ENCODE measurements around the gene MVK.
A peak's percentile ranks its signal among the peaks of the same experiment; 100 is the strongest.

MVK gene

DNA sequence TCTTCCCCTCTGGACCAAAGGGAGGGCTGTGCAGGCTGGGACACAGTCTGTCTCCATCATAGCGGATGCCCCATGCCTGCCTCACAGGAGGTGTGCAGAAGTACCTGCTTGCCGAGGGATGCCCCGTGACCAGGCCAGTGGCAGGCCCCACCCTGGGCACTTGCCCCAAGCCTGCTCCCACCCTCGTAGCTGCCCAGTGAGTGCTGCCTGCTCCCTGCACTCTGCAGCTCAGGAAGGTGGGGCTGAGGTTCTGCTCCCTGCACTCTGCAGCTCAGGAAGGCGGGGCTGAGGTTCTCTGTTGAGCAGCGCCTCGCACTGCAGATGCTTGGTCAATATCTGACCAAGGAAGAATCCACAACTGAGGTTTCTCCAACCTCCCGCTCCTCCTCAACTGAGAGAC is 7.2 kb upstream of the MVK start:
- DNase-seq (ENCODE audit: low spot score) = no peak

- DNase-seq (ENCODE audit: low spot score) = no peak
Measured at GRCh38 chr12:109567296-109567695, 6.3 kb upstream of the MVK start.

DNA sequence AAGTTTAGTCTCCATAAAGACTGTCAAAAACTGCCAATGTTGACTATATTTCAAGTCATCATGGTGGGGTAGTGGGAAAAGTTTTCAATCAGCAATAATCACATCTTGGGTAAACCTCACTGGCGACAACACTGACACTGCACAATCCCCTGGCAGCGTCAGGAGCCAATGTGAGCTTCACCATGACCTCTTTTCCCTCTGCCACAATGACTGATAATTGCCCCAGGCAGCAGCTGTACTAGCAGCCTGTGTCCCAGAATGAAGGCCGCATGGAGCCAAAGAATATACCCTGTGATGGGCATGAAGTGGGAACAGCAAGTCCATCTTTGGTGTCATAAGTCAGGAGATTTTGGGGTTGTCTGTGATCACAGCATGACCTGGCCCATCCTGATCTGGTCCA is 5.6 kb upstream of the MVK start:
- DNase-seq (ENCODE audit: low spot score) = no peak

DNA sequence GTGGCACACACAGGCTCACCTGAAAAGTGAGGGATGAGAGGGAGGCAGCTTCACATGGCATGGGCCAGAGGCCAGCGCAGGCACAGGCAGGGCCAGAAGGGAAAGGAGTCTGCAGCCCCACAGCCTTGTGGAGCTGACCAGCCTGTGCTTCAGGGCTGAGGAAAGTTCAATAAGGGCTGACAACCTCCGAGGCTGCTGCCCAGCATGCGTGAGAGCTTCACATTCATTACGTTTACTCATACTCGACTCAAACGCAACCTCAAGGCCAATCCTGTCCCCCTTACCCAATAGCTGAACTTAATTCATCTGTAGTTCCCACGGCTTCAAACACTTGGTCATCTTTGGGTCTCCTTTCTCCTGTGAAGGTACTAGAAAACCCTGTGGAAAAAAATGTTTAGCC is 5.1 kb upstream of the MVK start:
- DNase-seq (ENCODE audit: low spot score) = no peak

GRCh38 chr12:109571773-109572505 is 1.7 kb upstream of the MVK start:
- DNase-seq (ENCODE audit: low spot score) = no peak

DNA sequence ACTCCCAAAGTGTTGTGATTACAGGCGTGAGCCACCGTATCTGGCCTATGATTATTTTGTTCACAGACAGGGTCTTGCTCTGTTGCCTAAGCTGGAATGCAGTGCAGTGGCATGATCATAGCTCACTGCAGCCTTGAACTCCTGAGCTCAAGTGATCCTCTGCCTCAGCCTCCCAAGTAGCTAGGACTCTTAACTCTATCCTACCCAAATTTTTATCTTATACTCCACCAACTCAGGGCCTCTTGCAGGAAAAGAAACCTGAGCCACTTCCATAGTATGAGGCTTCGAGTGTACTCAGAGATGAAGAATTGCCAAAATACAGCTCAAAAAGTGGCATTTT is 1.1 kb upstream of the MVK start:
- DNase-seq (ENCODE audit: low spot score) = no peak

GRCh38 chr12:109573914-109574244 is 285 bp downstream of the MVK start:
- DNase-seq (ENCODE audit: low spot score) = no peak

GRCh38 chr12:109575683-109576082 is 2.1 kb downstream of the MVK start:
- no peak for DNase-seq (ENCODE audit: low spot score)

- DNase-seq (ENCODE audit: low spot score) = no peak
Measured at GRCh38 chr12:109577311-109577710, 3.7 kb downstream of the MVK start.

- no peak for DNase-seq (ENCODE audit: low spot score)
Measured at GRCh38 chr12:109578330-109578927, 4.8 kb downstream of the MVK start.

DNA sequence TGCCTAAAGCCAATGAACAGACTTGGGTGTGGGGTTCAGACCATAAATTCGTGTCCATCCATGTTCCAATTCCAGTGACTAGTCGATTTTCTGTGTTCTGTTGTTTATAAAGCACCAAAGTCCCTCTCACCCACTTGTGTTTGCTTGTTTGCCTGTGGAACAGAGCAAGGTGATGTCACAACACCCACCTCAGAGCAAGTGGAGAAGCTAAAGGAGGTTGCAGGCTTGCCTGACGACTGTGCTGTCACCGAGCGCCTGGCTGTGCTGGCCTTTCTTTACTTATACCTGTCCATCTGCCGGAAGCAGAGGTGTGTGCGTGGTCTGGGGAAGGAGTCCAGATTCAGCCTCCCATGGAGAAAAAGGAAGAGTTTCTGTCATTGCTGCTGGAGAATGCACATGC is 6.0 kb downstream of the MVK start:
- DNase-seq (ENCODE audit: low spot score) = no peak

GRCh38 chr12:109580272-109580671 is 6.7 kb downstream of the MVK start:
- DNase-seq (ENCODE audit: low spot score) = no peak

GRCh38 chr12:109580684-109581333 is 7.2 kb downstream of the MVK start:
- no peak for DNase-seq (ENCODE audit: low spot score)

DNA sequence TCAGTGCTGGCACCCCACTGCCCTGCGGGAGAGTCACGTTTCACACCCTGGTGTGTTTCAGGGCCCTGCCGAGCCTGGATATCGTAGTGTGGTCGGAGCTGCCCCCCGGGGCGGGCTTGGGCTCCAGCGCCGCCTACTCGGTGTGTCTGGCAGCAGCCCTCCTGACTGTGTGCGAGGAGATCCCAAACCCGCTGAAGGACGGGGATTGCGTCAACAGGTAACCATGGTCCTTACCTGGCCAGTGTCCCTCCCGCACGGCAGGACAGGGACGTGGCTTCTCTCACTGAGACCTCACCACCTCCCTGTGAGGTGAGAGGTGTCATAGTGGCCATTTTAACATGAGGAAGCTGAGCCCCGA is 7.7 kb downstream of the MVK start:
- DNase-seq (ENCODE audit: low spot score) = no peak

DNA sequence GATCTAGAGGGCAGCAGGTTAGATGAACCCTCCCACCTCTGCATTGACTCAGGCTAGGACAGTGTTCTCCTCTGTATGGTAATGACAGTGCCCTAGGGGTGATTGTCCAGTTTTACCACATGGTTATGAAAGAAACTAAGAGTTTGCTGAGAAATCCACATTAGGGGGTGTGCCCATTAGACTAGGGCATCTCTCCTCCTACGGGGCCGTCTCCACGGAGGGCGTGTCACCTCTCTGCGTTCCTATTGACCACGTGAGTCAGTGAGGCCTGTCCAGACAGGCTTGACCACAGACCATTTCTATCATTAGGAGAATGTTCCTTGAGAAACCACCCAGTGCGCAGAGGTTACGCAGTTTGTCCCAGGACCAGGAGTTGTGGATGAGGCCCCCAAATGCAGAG is 8.3 kb downstream of the MVK start:
- DNase-seq (ENCODE audit: low spot score) = no peak

DNA sequence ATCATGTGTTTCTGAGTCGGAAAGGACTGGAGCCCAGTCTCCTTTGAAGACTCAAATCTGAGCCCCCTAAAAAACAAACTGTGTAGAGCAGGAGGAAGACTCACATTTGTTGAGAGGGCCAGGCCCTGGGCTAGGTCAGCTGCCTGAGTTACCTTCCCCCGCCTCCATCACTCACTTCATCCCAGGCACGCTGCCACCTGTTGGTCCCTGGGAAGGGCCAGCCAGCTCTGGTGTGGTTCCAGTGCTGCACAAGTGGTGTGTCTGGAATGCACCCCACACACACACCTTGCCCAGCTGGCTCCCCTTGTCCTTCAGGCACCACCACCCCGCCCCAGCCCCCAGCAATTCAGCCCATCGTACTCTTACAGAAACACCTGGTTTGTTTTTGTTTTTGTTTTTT is 9.0 kb downstream of the MVK start:
- DNase-seq (ENCODE audit: low spot score) = peak; percentile 56

DNA sequence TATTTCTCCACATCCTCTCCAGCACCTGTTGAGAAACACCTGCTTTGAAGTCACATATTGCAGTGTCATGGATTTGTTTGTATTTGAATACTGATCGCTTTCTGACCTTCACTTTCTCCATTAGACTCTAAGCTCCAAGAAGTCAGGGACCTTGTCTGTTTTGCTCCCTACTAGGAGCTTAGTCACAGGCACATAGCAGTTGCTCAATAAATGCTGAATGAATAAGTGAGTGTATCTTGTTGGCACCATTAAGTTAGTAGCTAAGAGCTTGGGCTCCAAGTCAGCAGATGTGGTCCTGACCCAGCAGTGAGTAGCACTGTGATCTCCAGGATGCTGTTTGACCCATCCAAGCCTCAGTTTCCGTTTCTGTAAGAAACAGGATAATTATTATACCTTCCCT is 10.1 kb downstream of the MVK start:
- no peak for DNase-seq (ENCODE audit: low spot score)

GRCh38 chr12:109586385-109587296 is 13.0 kb downstream of the MVK start:
- DNase-seq (ENCODE audit: low spot score) = no peak

- no peak for DNase-seq (ENCODE audit: low spot score)
Measured at GRCh38 chr12:109587921-109588320, 14.3 kb downstream of the MVK start.

DNA sequence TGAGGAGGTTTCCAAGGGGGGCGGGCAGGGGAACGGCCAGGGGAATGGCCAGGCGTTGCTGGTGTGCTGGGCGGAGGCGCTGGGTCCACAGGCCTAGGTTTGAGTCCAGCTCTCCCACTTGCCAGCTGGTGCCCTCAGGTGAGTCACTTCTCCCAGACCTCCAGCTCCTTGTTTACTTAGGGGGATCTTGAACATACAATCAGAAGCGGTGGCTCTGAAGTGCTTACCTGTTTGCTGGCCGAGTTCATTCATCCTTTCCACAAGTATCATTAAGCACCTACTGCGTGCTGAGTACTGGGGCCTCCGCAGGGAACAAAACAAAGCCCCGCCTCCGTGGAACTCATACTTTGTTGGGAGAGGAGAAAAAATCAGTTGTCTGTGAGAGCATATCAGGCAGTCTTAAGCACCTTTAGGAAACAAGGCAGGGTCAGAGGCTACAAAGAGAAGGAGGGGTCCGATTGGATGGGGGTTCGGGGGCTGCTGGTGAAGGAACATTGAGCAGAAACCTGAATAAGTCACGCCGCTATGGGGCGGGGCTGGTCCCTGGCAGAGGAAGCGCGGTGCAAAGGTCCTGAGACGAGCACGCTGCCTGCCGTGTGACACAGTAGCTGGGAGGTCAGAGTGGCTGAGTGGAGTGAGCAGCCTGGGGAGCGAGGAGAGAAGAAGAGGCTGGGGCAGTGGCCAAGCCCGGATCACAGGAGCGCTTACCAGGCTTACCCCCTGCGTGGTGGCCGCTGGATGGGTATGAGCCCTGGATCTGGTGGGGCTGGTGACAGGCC is 15.1 kb downstream of the MVK start:
- DNase-seq (ENCODE audit: low spot score) = no peak

DNA sequence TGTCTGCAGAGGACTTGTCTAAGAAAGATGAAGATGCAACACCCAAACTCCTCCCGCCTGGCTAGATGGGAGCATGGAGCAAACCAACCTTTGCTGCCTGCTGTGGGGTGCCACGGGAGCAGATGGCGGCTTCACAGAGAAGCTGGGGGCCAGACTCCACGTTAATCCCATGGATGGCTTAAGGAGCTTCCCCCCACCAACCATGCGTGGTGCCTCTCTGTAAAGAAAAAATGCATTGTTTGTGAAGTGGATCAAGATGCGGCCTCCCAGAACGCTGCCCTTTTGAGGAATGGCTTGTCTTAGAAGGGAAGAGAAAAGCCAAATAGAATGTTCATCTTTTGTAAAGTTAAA is 15.6 kb downstream of the MVK start:
- DNase-seq (ENCODE audit: low spot score) = no peak

DNA sequence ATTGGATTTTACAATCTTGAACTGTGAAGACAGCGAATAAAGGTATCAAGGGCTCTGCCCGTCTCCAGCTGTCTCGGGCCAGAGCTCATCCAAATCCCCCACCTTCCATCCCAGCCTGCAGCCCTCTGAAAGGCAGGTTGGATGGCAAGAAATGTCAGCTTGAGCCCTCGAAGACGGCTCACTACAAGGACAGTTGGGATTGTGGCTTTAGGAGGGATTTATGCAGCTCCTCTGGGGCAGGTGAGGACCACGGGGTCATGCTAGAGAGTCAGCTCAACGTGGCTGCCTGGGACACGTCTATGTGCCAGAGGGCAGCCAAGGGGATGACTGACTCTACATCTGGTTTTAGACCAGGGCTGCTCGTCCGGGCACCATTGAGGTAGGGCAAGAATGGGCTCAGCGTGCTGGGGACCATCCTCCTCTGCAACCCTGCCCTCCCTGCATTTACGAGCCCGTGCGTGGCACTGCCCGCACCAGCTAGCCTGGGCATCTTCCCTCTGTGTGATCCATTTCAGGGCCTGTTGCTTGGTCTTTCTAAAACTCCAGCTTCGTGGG is 16.2 kb downstream of the MVK start:
- DNase-seq (ENCODE audit: low spot score) = no peak

All from iPS-NIHi11 (cell line).